Uterus (tissue), 4 donors: ENCODE data around the gene DEFB112. TPM values are rescaled to one million over a fixed set of nuclear protein-coding genes. Genes with fewer than 3 reads are reported as not detected.

ENCODE experiments used
- DNase-seq, 2 donors: peaks; one replicate each; pipeline ENCODE4 v3.0.0-alpha.2; 2019 to 2020
- H3K27ac ChIP-seq, 2 donors: fragments of 200-600 bp; sonication (generic); 1 replicate in 1 of 2; 2 replicates in 1 of 2; pipeline ENCODE4 v1.5.1; 2016 to 2018
- H3K27me3 ChIP-seq, 2 donors: fragments of 200-600 bp; sonication (generic); one replicate each; pipeline ENCODE4 v1.5.1; 2018 to 2019; ENCODE audit warnings: control low read depth in 1 of 2
- H3K36me3 ChIP-seq, 2 donors: fragments of 200-600 bp; sonication (generic); one replicate each; pipeline ENCODE4 v1.5.1; 2019; ENCODE audit warnings: control low read depth in 1 of 2
- H3K4me1 ChIP-seq, 2 donors: fragments of 200-600 bp; sonication (generic); one replicate each; pipeline ENCODE4 v1.5.1; 2018 to 2019; ENCODE audit warnings: control low read depth in 1 of 2
- H3K4me3 ChIP-seq, 2 donors: fragments of 200-600 bp; sonication (generic); 1 replicate in 1 of 2; 2 replicates in 1 of 2; pipeline ENCODE4 v1.5.1; 2018 to 2019; ENCODE audit warnings: mild to moderate bottlenecking in 1 of 2
- H3K9me3 ChIP-seq, 2 donors: fragments of 200-600 bp; sonication (generic); one replicate each; pipeline ENCODE4 v1.5.1; 2019; ENCODE audit warnings: control low read depth in 1 of 2
- CTCF ChIP-seq, 4 experiments: fragments of 200-600 bp in 2 of 4; fragments of 450-650 bp in 2 of 4; sonication (generic) in 2 of 4; IDR thresholded peaks; one replicate each; pipeline ENCODE4 v1.5.1; 2016 to 2019; ENCODE audit warnings: antibody characterized with exemption in 4 of 4, mild to moderate bottlenecking in 2 of 4, moderate library complexity in 1 of 4
- POLR2A ChIP-seq, 2 donors: fragments of 450-650 bp; IDR thresholded peaks; one replicate each; pipeline ENCODE4 v1.6.1; 2016; ENCODE audit warnings: antibody characterized with exemption in 2 of 2, mild to moderate bottlenecking in 1 of 2, moderate library complexity in 1 of 2
- intact Hi-C: fragments of 100-400 bp; cut with DNase I; formaldehyde crosslinking; loops from one replicate; pipeline ENCODE4 v1.15.1; 2023; ENCODE audit warnings: low total_unique reads
- total RNA-seq, 4 donors: library from RNA; depleted of rRNA in 3 of 4; stranded (reverse); fragments of >200 nt in 3 of 4; gene quantifications; one replicate each; pipeline versions ENCODE4 v1.1.0 to v1.2.4, GENCODE V29; 2014 to 2023
- donor health status: DM: yes; HTN: yes; CAD: no.

DEFB112 gene
- total RNA-seq = not detected

GRCh38 chr6:50049829-50050228 lies at the start of gene DEFB112:
TSS of gene DEFB112 (minus strand) at chr6:50049929. CDS start at chr6:50049869, 60 bp downstream.
- no peak within 1 kb of the TSS for H3K4me3 ChIP-seq
- H3K27me3 ChIP-seq = no peaks in the 10 kb centered on the region
- no peaks in the 10 kb centered on the region for H3K9me3 ChIP-seq
- no peaks in the 10 kb centered on the region for H3K4me1 ChIP-seq
- no peak for DNase-seq
- intact Hi-C loops = no loop called here
- H3K36me3 ChIP-seq = no peaks in the 10 kb centered on the region
- no peak for TF ChIP-seq CTCF (IDR thresholded peaks at IDR 0.05)
- no peak for TF ChIP-seq POLR2A (IDR thresholded peaks at IDR 0.05)
- H3K27ac ChIP-seq = no peak within 1 kb of the TSS

GRCh38 chr6:50098641-50098993 lies 48.9 kb upstream of the DEFB112 start:
- no peaks in the 10 kb centered on the region for H3K9me3 ChIP-seq
- intact Hi-C loops = no loop called here
- H3K4me1 ChIP-seq = no peaks in the 10 kb centered on the region
- TF ChIP-seq POLR2A (IDR thresholded peaks at IDR 0.05) (no peak), CTCF (IDR thresholded peaks at IDR 0.05) (no peak)
- no peak for DNase-seq
- H3K4me3 ChIP-seq = no peak overlapping the region
- no peak overlapping the region for H3K27ac ChIP-seq
- no peaks in the 10 kb centered on the region for H3K27me3 ChIP-seq
- no peaks in the 10 kb centered on the region for H3K36me3 ChIP-seq

GRCh38 chr6:50097966-50098640 lies 48.4 kb upstream of the DEFB112 start:
- TF ChIP-seq POLR2A (IDR thresholded peaks at IDR 0.05) (no peak), CTCF (IDR thresholded peaks at IDR 0.05) (no peak)
- Histone ChIP-seq H3K36me3 (no peaks in the 10 kb centered on the region), H3K27ac (no peak overlapping the region), H3K27me3 (no peaks in the 10 kb centered on the region), H3K4me3 (no peak overlapping the region), H3K4me1 (no peaks in the 10 kb centered on the region), H3K9me3 (no peaks in the 10 kb centered on the region)
- no peak for DNase-seq
- intact Hi-C loops = no loop called here

GRCh38 chr6:50096296-50096695 lies 46.6 kb upstream of the DEFB112 start:
- Histone ChIP-seq H3K27ac (no peak overlapping the region), H3K9me3 (no peaks in the 10 kb centered on the region), H3K4me1 (no peaks in the 10 kb centered on the region), H3K4me3 (no peak overlapping the region), H3K36me3 (no peaks in the 10 kb centered on the region), H3K27me3 (no peaks in the 10 kb centered on the region)
- TF ChIP-seq CTCF (IDR thresholded peaks at IDR 0.05) (no peak), POLR2A (IDR thresholded peaks at IDR 0.05) (no peak)
- no peak for DNase-seq
- intact Hi-C loops = no loop called here

- intact Hi-C loops = no loop called here
- Histone ChIP-seq H3K36me3 (no peaks in the 10 kb centered on the region), H3K27me3 (no peaks in the 10 kb centered on the region), H3K27ac (no peak overlapping the region), H3K4me3 (no peak overlapping the region), H3K4me1 (no peaks in the 10 kb centered on the region), H3K9me3 (no peaks in the 10 kb centered on the region)
- DNase-seq = no peak
- TF ChIP-seq CTCF (IDR thresholded peaks at IDR 0.05) (no peak), POLR2A (IDR thresholded peaks at IDR 0.05) (no peak)
Observed at GRCh38 chr6:50093938-50094272, 44.2 kb upstream of the DEFB112 start.
